Measurements from ENCODE around the gene MEIS1. TPM values are rescaled to one million over a fixed set of nuclear protein-coding genes. Genes with fewer than 3 reads are reported as not detected.

The MEIS1 gene
- total RNA-seq, 1 donor from 2014 or later, result not detected

DNA sequence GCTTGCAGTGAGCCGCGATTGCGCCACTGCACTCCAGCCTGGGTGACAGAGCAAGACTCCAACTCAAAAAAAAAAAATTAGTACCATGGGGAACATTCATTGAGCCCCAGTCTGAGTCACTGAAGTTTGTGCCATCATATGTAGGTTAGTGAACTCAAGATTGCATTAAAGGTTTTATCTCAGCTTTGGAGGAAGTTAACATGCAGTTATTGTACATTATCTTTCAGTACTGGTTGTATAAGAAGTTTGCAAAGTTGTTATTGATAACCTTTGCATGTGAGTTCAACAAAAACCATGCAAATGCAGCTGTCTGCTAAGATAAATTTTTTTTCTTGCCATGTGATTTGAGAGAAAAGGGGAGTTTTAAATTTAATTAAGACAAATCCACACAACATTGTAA is 95.7 kb downstream of the MEIS1 start:
- Mint-ChIP-seq H3K9me3 (no peaks in the 10 kb centered on the region), H3K36me3 (ENCODE audit: low read depth) (no peaks in the 10 kb centered on the region), H3K27ac (no peak overlapping the region), H3K27me3 (no peaks in the 10 kb centered on the region), H3K4me1 (no peaks in the 10 kb centered on the region), H3K4me3 (no peak overlapping the region)
- ATAC-seq (ENCODE audit: low read depth) (no peak), DNase-seq (no peak)
- POLR2A ChIA-PET, result no interaction called here
- CTCF ChIA-PET, result no interaction called here
- TF ChIP-seq, protein P1, sequence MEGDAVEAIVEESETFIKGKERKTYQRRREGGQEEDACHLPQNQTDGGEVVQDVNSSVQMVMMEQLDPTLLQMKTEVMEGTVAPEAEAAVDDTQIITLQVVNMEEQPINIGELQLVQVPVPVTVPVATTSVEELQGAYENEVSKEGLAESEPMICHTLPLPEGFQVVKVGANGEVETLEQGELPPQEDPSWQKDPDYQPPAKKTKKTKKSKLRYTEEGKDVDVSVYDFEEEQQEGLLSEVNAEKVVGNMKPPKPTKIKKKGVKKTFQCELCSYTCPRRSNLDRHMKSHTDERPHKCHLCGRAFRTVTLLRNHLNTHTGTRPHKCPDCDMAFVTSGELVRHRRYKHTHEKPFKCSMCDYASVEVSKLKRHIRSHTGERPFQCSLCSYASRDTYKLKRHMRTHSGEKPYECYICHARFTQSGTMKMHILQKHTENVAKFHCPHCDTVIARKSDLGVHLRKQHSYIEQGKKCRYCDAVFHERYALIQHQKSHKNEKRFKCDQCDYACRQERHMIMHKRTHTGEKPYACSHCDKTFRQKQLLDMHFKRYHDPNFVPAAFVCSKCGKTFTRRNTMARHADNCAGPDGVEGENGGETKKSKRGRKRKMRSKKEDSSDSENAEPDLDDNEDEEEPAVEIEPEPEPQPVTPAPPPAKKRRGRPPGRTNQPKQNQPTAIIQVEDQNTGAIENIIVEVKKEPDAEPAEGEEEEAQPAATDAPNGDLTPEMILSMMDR (IDR thresholded peaks at IDR 0.05), result no peak
- intact Hi-C loops (cut with micrococcal nuclease), result no loop called here

DNA sequence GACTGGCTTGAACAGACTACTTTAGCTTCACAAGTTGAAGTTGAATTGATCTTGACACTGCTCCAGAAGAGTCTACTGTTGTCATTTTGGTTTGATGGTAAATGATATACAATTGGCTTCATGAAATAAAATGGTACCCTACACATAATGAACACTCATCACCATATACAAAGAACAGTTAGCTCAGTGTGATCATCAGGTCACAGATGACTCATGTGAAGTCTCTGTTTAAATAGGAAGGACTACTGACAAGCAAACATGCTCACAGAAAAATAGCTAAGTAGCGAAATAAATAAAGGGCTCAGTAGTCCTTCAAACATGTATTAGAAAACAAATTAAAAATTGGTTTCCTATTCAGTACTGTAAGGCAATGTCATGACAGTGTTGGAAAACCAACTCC is 96.2 kb downstream of the MEIS1 start:
- intact Hi-C loops (cut with micrococcal nuclease), result no loop called here
- ChIA-PET CTCF (no interaction called here), POLR2A (no interaction called here)
- ATAC-seq (ENCODE audit: low read depth) (no peak), DNase-seq (no peak)
- Mint-ChIP-seq H3K36me3 (ENCODE audit: low read depth) (no peaks in the 10 kb centered on the region), H3K27ac (no peak overlapping the region), H3K4me1 (no peaks in the 10 kb centered on the region), H3K9me3 (no peaks in the 10 kb centered on the region), H3K27me3 (no peaks in the 10 kb centered on the region), H3K4me3 (no peak overlapping the region)
- TF ChIP-seq, protein P1 (IDR thresholded peaks at IDR 0.05), result no peak

DNA sequence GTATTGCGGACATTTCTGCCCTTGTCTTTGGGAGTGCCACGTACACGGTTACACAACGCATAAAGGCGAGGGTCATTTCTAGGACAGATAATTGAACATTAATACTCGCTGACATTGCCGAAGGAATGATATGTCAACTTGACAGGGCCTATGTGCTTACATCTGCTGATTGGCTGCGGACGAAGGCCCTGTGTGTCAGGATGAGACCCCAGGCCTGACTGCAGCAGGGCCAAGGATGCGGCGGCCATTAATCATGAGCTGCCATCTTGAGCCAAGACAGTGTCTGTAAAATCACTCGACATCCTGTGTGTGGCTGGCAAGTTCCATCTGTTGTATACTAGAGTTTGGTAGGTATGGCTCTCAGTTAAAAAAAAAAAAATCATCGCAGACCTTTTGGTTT is 96.6 kb downstream of the MEIS1 start:
- Mint-ChIP-seq H3K36me3 (ENCODE audit: low read depth) (no peaks in the 10 kb centered on the region), H3K4me1 (no peaks in the 10 kb centered on the region), H3K4me3 (no peak overlapping the region), H3K27ac (no peak overlapping the region), H3K9me3 (no peaks in the 10 kb centered on the region), H3K27me3 (no peaks in the 10 kb centered on the region)
- intact Hi-C loops (cut with micrococcal nuclease), result no loop called here
- DNase-seq (no peak), ATAC-seq (ENCODE audit: low read depth) (no peak)
- TF ChIP-seq, protein P1 (IDR thresholded peaks at IDR 0.05), result no peak
- CTCF ChIA-PET, result no interaction called here
- POLR2A ChIA-PET, result no interaction called here

DNA sequence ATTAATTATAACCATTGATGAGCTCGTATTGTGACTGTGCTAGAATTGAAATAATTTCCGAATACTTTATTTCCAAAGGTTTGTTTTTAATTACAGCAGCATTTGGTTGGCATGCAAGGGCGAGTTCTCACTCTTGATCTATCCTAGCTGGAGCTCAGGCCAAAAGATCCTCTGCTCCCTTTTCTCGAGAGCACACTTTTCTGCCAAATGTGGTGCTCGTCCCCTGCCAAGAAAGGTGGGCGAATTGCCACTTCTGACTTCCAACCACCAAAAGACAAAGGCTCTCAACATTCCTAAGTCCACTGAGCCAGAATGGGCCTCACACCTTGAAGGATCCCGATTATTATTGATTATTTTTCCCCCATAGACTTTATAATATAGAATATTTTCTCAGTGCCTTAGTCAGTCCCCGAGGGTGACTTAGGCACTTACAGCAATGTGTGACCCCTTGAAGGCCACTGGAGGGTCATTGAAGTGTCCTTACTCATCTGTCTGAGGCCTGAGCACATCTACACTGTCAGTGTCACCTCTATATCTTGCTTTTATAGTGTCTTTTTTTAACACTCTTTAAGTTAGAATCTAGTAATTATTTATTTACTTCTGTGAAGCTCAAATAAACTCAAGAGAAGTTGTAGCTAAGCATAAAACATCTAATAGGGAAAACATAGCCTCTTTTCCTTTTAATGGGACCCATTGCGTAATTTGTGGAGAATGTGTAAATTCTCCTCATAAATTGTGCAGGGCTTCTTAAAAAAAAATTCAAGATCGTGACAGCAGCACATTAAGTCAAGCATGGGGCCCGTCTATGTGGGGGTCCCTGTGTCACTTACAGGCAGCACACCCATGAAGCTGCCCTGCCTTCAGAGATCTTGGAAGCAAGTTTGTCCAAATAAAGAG is 98.3 kb downstream of the MEIS1 start:
- no peaks in the 10 kb centered on the region for H3K36me3 Mint-ChIP-seq (ENCODE audit: low read depth)
- H3K4me1 Mint-ChIP-seq, result no peaks in the 10 kb centered on the region
- TF ChIP-seq, protein P1 (IDR thresholded peaks at IDR 0.05), result no peak
- DNase-seq (no peak), ATAC-seq (ENCODE audit: low read depth) (no peak)
- intact Hi-C loops (cut with micrococcal nuclease), result no loop called here
- no peaks in the 10 kb centered on the region for H3K27me3 Mint-ChIP-seq
- POLR2A ChIA-PET, result no interaction called here
- no peak overlapping the region for H3K4me3 Mint-ChIP-seq
- H3K9me3 Mint-ChIP-seq, result no peaks in the 10 kb centered on the region
- CTCF ChIA-PET, result no interaction called here
- H3K27ac Mint-ChIP-seq, result no peak overlapping the region

DNA sequence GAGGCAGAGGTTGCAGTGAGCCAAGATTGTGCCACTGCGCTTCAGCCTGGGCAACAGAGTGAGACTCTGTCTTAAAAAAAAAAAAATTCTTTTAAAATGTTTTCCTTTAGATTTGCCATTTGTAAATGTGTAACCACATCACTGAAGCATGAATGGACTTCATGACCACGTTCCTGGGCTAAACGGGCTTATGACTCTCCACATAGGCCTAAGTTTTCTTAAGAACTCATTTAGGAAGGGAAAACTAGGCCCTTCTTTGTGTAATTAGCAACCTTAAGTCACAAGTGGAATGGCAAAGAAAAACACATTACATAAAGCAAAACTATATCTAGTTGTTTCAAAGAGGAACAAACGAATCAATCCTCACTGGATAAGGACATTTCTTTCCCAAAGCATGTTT is 99.5 kb downstream of the MEIS1 start:
- TF ChIP-seq, protein P1 (IDR thresholded peaks at IDR 0.05), result no peak
- CTCF ChIA-PET, result no interaction called here
- ATAC-seq (ENCODE audit: low read depth) (no peak), DNase-seq (no peak)
- POLR2A ChIA-PET, result no interaction called here
- no peaks in the 10 kb centered on the region for H3K4me1 Mint-ChIP-seq
- no peaks in the 10 kb centered on the region for H3K36me3 Mint-ChIP-seq (ENCODE audit: low read depth)
- H3K27ac Mint-ChIP-seq, result no peak overlapping the region
- no peaks in the 10 kb centered on the region for H3K27me3 Mint-ChIP-seq
- no peak overlapping the region for H3K4me3 Mint-ChIP-seq
- intact Hi-C loops (cut with micrococcal nuclease), result no loop called here
- no peaks in the 10 kb centered on the region for H3K9me3 Mint-ChIP-seq
